IPS-18a (cell line): ENCODE data around the gene RCC2.

Experiments
- H3K27ac ChIP-seq: one replicate; pipeline ENCODE4 v1.5.1; 2013; ENCODE audit warnings: low read length
- H3K27me3 ChIP-seq: one replicate; pipeline ENCODE4 v1.6.1; 2013; ENCODE audit warnings: mild to moderate bottlenecking, low read length; ENCODE audit not compliant: control insufficient read depth, insufficient read depth
- H3K36me3 ChIP-seq: one replicate; pipeline ENCODE4 v1.6.1; 2013; ENCODE audit warnings: low read depth, low read length; ENCODE audit not compliant: control insufficient read depth
- H3K4me1 ChIP-seq: one replicate; pipeline ENCODE4 v1.6.1; 2013; ENCODE audit warnings: low read depth, low read length; ENCODE audit not compliant: control insufficient read depth
- H3K4me3 ChIP-seq: one replicate; pipeline ENCODE4 v1.5.1; 2013; ENCODE audit warnings: low read length
- H3K9ac ChIP-seq: one replicate; pipeline ENCODE4 v1.6.1; 2013; ENCODE audit warnings: mild to moderate bottlenecking, low read length, moderate library complexity
- H3K9me3 ChIP-seq: one replicate; pipeline ENCODE4 v1.6.1; 2013; ENCODE audit warnings: low read depth, low read length; ENCODE audit not compliant: control insufficient read depth

RCC2 gene

GRCh38 chr1:17397910-17398695, 41.4 kb downstream of the RCC2 start:
- H3K4me3 ChIP-seq, result no peak overlapping the region
- no peaks in the 10 kb centered on the region for H3K9me3 ChIP-seq
- H3K9ac ChIP-seq, result no peak overlapping the region
- H3K4me1 ChIP-seq, result no peaks in the 10 kb centered on the region
- no peak overlapping the region for H3K27ac ChIP-seq
- no peaks in the 10 kb centered on the region for H3K27me3 ChIP-seq
- H3K36me3 ChIP-seq, result no peaks in the 10 kb centered on the region

GRCh38 chr1:17393230-17393629, 46.2 kb downstream of the RCC2 start:
- Histone ChIP-seq H3K4me1 (no peaks in the 10 kb centered on the region), H3K4me3 (no peak overlapping the region), H3K9ac (no peak overlapping the region), H3K27me3 (no peaks in the 10 kb centered on the region), H3K36me3 (no peaks in the 10 kb centered on the region), H3K27ac (no peak overlapping the region), H3K9me3 (no peaks in the 10 kb centered on the region)

- no peaks in the 10 kb centered on the region for H3K4me1 ChIP-seq
- no peak overlapping the region for H3K4me3 ChIP-seq
- no peak overlapping the region for H3K9ac ChIP-seq
- no peaks in the 10 kb centered on the region for H3K36me3 ChIP-seq
- H3K9me3 ChIP-seq, result no peaks in the 10 kb centered on the region
- H3K27me3 ChIP-seq, result no peaks in the 10 kb centered on the region
- no peak overlapping the region for H3K27ac ChIP-seq
Measured at GRCh38 chr1:17392199-17392740, 47.2 kb downstream of the RCC2 start.

- Histone ChIP-seq H3K27me3 (peaks cover 5% of the 10 kb centered on the region), H3K9me3 (no peaks in the 10 kb centered on the region), H3K36me3 (no peaks in the 10 kb centered on the region), H3K27ac (no peak overlapping the region), H3K9ac (no peak overlapping the region), H3K4me3 (no peak overlapping the region), H3K4me1 (peaks cover 16% of the 10 kb centered on the region)
Measured at GRCh38 chr1:17381161-17381560, 58.3 kb downstream of the RCC2 start.

GRCh38 chr1:17377325-17377953, 62.0 kb downstream of the RCC2 start:
- Histone ChIP-seq H3K4me1 (peaks cover 16% of the 10 kb centered on the region), H3K9me3 (no peaks in the 10 kb centered on the region), H3K36me3 (no peaks in the 10 kb centered on the region), H3K9ac (no peak overlapping the region), H3K27ac (no peak overlapping the region), H3K4me3 (peak overlapping the region; percentile 4), H3K27me3 (peaks cover 5% of the 10 kb centered on the region)

- Histone ChIP-seq H3K4me3 (no peak overlapping the region), H3K27me3 (peaks cover 5% of the 10 kb centered on the region), H3K4me1 (peaks cover 12% of the 10 kb centered on the region), H3K27ac (no peak overlapping the region), H3K9ac (no peak overlapping the region), H3K9me3 (no peaks in the 10 kb centered on the region), H3K36me3 (no peaks in the 10 kb centered on the region)
Measured at GRCh38 chr1:17375651-17376050, 63.8 kb downstream of the RCC2 start.

GRCh38 chr1:17372955-17373354, 66.5 kb downstream of the RCC2 start:
- H3K4me1 ChIP-seq, result peaks cover 9% of the 10 kb centered on the region
- no peak overlapping the region for H3K4me3 ChIP-seq
- H3K9ac ChIP-seq, result no peak overlapping the region
- no peaks in the 10 kb centered on the region for H3K36me3 ChIP-seq
- peaks cover 2% of the 10 kb centered on the region for H3K27me3 ChIP-seq
- no peak overlapping the region for H3K27ac ChIP-seq
- no peaks in the 10 kb centered on the region for H3K9me3 ChIP-seq

GRCh38 chr1:17371896-17372295, 67.6 kb downstream of the RCC2 start, which contains the start of gene PADI6:
Gene PADI6, plus strand, starts transcription at chr1:17372196. Its CDS starts 50 bp downstream, at chr1:17372246.
- no peaks in the 10 kb centered on the region for H3K36me3 ChIP-seq
- no peaks in the 10 kb centered on the region for H3K9me3 ChIP-seq
- H3K27ac ChIP-seq, result no peak within 1 kb of the TSS
- peaks cover 3% of the 10 kb centered on the region for H3K4me1 ChIP-seq
- no peak within 1 kb of the TSS for H3K4me3 ChIP-seq
- peaks cover 2% of the 10 kb centered on the region for H3K27me3 ChIP-seq
- H3K9ac ChIP-seq, result no peak within 1 kb of the TSS

- H3K27me3 ChIP-seq, result peaks cover 5% of the 10 kb centered on the region
- no peak overlapping the region for H3K9ac ChIP-seq
- no peak overlapping the region for H3K27ac ChIP-seq
- H3K36me3 ChIP-seq, result no peaks in the 10 kb centered on the region
- H3K4me1 ChIP-seq, result no peaks in the 10 kb centered on the region
- H3K9me3 ChIP-seq, result no peaks in the 10 kb centered on the region
- no peak overlapping the region for H3K4me3 ChIP-seq
Measured at GRCh38 chr1:17370618-17371017, 68.9 kb downstream of the RCC2 start.

GRCh38 chr1:17369466-17369865, 70.0 kb downstream of the RCC2 start:
- Histone ChIP-seq H3K27me3 (peaks cover 5% of the 10 kb centered on the region), H3K4me1 (no peaks in the 10 kb centered on the region), H3K27ac (no peak overlapping the region), H3K4me3 (no peak overlapping the region), H3K9ac (no peak overlapping the region), H3K9me3 (no peaks in the 10 kb centered on the region), H3K36me3 (no peaks in the 10 kb centered on the region)

- Histone ChIP-seq H3K9me3 (no peaks in the 10 kb centered on the region), H3K9ac (no peak overlapping the region), H3K27ac (no peak overlapping the region), H3K36me3 (no peaks in the 10 kb centered on the region), H3K4me1 (no peaks in the 10 kb centered on the region), H3K27me3 (peaks cover 5% of the 10 kb centered on the region), H3K4me3 (no peak overlapping the region)
Measured at GRCh38 chr1:17365293-17365692, 74.2 kb downstream of the RCC2 start.
